SK-N-MC (cell line): ENCODE results near the gene GALT.

Source experiments
- DNase-seq: peaks from one replicate; pipeline ENCODE4 v3.0.0-alpha.2; 2011; ENCODE audit warnings: low read depth, low spot score
- H3K27ac ChIP-seq: fragments of 200-600 bp; sonication (generic); 2 replicates; pipeline ENCODE4 v1.5.1; 2016; ENCODE audit warnings: mixed run types
- H3K36me3 ChIP-seq: fragments of 200-600 bp; sonication (generic); 2 replicates; pipeline ENCODE4 v1.6.1; 2017; ENCODE audit warnings: antibody characterized with exemption, low read length, mixed read lengths; ENCODE audit not compliant: insufficient read depth
- H3K4me3 ChIP-seq: fragments of 200-600 bp; sonication (generic); 2 replicates; pipeline ENCODE4 v1.5.1; 2016
- H3K9ac ChIP-seq: fragments of 200-600 bp; sonication (generic); 2 replicates; pipeline ENCODE4 v1.8.0; 2017; ENCODE audit warnings: mixed run types, mixed read lengths; ENCODE audit not compliant: insufficient read length
- H3K9me3 ChIP-seq: fragments of 200-600 bp; sonication (generic); 2 replicates; pipeline ENCODE4 v1.6.1; 2017; ENCODE audit warnings: low read depth, mild to moderate bottlenecking, antibody characterized with exemption, low read length, moderate library complexity, mixed read lengths
- EZH2 ChIP-seq: fragments of 200-600 bp; sonication (generic); IDR thresholded peaks from one replicate; pipeline ENCODE4 v1.6.1; 2017; ENCODE audit warnings: antibody characterized with exemption
- FOXP2 ChIP-seq: optimal IDR thresholded peaks from 2 replicates; pipeline ENCODE3; 2011; ENCODE audit warnings: mild to moderate bottlenecking, moderate library complexity; ENCODE audit not compliant: insufficient read depth; ENCODE audit errors: extremely low read length, control extremely low read depth
- POLR2AphosphoS5 ChIP-seq: IDR thresholded peaks from 2 replicates; pipeline ENCODE4 v1.6.1; 2012; ENCODE audit warnings: mild to moderate bottlenecking, low read depth, low read length, borderline replicate concordance

The GALT gene

GRCh38 chr9:34623374-34624235 is 22.9 kb upstream of the GALT start:
- no peak overlapping the region for H3K27ac ChIP-seq
- no peaks in the 10 kb centered on the region for H3K36me3 ChIP-seq
- TF ChIP-seq POLR2AphosphoS5 (no peak), FOXP2 (no peak)
- no peak for DNase-seq
- H3K4me3 ChIP-seq = no peak overlapping the region
- no peak overlapping the region for H3K9ac ChIP-seq
- H3K9me3 ChIP-seq = no peaks in the 10 kb centered on the region

GRCh38 chr9:34624475-34625185 is 21.8 kb upstream of the GALT start:
- Histone ChIP-seq H3K27ac (no peak overlapping the region), H3K36me3 (no peaks in the 10 kb centered on the region), H3K4me3 (no peak overlapping the region), H3K9me3 (no peaks in the 10 kb centered on the region), H3K9ac (no peak overlapping the region)
- TF ChIP-seq FOXP2 (no peak), POLR2AphosphoS5 (no peak), EZH2 (no peak)
- no peak for DNase-seq

GRCh38 chr9:34625186-34625486 is 21.3 kb upstream of the GALT start:
- no peak overlapping the region for H3K9ac ChIP-seq
- H3K4me3 ChIP-seq = no peak overlapping the region
- TF ChIP-seq FOXP2 (no peak), EZH2 (no peak), POLR2AphosphoS5 (no peak)
- no peaks in the 10 kb centered on the region for H3K36me3 ChIP-seq
- no peaks in the 10 kb centered on the region for H3K9me3 ChIP-seq
- no peak for DNase-seq
- H3K27ac ChIP-seq = no peak overlapping the region

GRCh38 chr9:34627716-34628655 is 18.5 kb upstream of the GALT start:
- no peak for DNase-seq
- H3K9me3 ChIP-seq = no peaks in the 10 kb centered on the region
- H3K4me3 ChIP-seq = 0 out of 2 replicates have a peak overlapping the region, but pooled peaks have one; percentile 18
- H3K27ac ChIP-seq = no peak overlapping the region
- H3K36me3 ChIP-seq = no peaks in the 10 kb centered on the region
- H3K9ac ChIP-seq = no peak overlapping the region
- TF ChIP-seq POLR2AphosphoS5 (no peak), EZH2 (peak; percentile 81), FOXP2 (no peak)

GRCh38 chr9:34628656-34629490 is 17.6 kb upstream of the GALT start, which contains the start of gene ARID3C:
TSS of gene ARID3C (minus strand) at chr9:34629066. CDS start at chr9:34628014, 1,052 bp downstream.
- Histone ChIP-seq H3K9ac (no peak within 1 kb of the TSS), H3K36me3 (no peaks in the 10 kb centered on the region), H3K4me3 (peak within 1 kb of the TSS; percentile 18; the same call in 1 of the 2 replicates), H3K27ac (no peak within 1 kb of the TSS), H3K9me3 (no peaks in the 10 kb centered on the region)
- no peak for DNase-seq
- TF ChIP-seq FOXP2 = no peak
- TF ChIP-seq POLR2AphosphoS5 = no peak
- TF ChIP-seq EZH2 = no peak

- Histone ChIP-seq H3K27ac (no peak overlapping the region), H3K36me3 (no peaks in the 10 kb centered on the region), H3K9ac (no peak overlapping the region), H3K9me3 (no peaks in the 10 kb centered on the region), H3K4me3 (no peak overlapping the region)
- TF ChIP-seq POLR2AphosphoS5 (no peak), EZH2 (no peak), FOXP2 (no peak)
- no peak for DNase-seq
Measured at GRCh38 chr9:34629491-34629808, 17.0 kb upstream of the GALT start.

GRCh38 chr9:34630402-34631154 is 15.9 kb upstream of the GALT start:
- Histone ChIP-seq H3K4me3 (no peak overlapping the region), H3K9ac (no peak overlapping the region), H3K9me3 (no peaks in the 10 kb centered on the region), H3K27ac (no peak overlapping the region), H3K36me3 (peaks cover 8% of the 10 kb centered on the region; the same call in 1 of the 2 replicates)
- TF ChIP-seq POLR2AphosphoS5 (no peak), EZH2 (no peak), FOXP2 (no peak)
- DNase-seq = no peak
